Gastrocnemius medialis (tissue), 4 donors: Measurements from ENCODE around the gene WWOX.

Experiments used
- POLR2A ChIP-seq, 2 donors: fragments of 450-650 bp; IDR thresholded peaks; one replicate each; pipeline ENCODE4 v1.6.1; 2017; ENCODE audit warnings: antibody characterized with exemption in 2 of 2, mild to moderate bottlenecking in 2 of 2, moderate library complexity in 2 of 2
- TF ChIP-seq, protein P1 (sequence below), 5 experiments: fragments of 450-650 bp in 3 of 5; fragments of 200-600 bp in 2 of 5; sonication (generic) in 2 of 5; IDR thresholded peaks in 4 of 5; conservative IDR thresholded peaks in 1 of 5; 1 replicate in 4 of 5; 2 replicates in 1 of 5; pipeline ENCODE4 v1.5.1; 2016 to 2019; ENCODE audit warnings: antibody characterized with exemption in 5 of 5, mild to moderate bottlenecking in 3 of 5, moderate library complexity in 3 of 5

DNA sequence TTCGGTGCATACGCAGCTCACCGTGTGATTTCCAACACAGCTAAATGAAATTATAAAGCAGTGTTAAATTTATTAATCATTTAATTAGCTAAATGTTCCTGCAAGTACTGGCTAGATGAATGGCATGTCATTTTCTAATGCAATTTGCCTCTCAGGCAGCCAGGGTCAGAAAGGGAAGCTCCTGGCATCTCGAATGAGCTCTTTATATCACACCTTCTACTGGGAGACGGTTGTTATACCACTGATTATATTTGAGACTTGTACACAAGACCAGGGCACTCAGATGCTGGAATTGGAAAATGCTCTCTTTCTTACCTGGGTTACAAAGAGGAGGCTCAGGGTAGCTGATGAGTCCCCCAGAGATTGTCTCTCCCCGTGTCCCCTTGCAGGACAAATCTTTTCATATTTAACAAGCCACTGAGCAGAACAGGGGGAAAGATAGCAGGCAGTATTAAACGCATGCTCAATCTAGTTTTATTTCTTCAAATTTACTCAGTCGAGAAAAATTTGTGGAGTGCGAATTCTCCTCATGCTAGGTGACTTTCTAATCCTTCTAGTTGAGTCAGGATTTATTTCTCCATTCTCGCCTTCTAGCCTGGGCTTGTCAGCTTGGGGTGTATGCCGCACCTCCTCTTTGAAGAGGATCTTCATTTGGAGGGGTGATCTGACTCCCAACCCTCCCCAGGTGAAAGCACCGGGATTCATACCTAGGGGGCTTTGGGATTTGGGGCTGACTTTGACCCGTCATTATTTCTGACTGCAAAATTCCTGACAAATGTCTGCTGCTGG, 1060.0 kb downstream of the WWOX start:
- TF ChIP-seq POLR2A (IDR thresholded peaks at IDR 0.05) = no peak
- TF ChIP-seq, protein P1, sequence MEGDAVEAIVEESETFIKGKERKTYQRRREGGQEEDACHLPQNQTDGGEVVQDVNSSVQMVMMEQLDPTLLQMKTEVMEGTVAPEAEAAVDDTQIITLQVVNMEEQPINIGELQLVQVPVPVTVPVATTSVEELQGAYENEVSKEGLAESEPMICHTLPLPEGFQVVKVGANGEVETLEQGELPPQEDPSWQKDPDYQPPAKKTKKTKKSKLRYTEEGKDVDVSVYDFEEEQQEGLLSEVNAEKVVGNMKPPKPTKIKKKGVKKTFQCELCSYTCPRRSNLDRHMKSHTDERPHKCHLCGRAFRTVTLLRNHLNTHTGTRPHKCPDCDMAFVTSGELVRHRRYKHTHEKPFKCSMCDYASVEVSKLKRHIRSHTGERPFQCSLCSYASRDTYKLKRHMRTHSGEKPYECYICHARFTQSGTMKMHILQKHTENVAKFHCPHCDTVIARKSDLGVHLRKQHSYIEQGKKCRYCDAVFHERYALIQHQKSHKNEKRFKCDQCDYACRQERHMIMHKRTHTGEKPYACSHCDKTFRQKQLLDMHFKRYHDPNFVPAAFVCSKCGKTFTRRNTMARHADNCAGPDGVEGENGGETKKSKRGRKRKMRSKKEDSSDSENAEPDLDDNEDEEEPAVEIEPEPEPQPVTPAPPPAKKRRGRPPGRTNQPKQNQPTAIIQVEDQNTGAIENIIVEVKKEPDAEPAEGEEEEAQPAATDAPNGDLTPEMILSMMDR (IDR thresholded peaks at IDR 0.05 in 4 of 5, conservative IDR thresholded peaks at IDR 0.05 in 1 of 5) = no peak
